Frontal cortex (tissue), 4 donors: ENCODE data around the gene FBXW8. TPM values are rescaled to one million over a fixed set of nuclear protein-coding genes. Genes with fewer than 3 reads are reported as not detected.
A peak's percentile ranks its signal among the peaks of the same experiment; 100 is the strongest.

Experiments
- DNase-seq, 2 donors: peaks; one replicate each; pipeline ENCODE4 v3.0.0; 2012; ENCODE audit warnings: low spot score in 2 of 2
- FAIRE-seq: peaks from 2 replicates; lab custom pipeline; 2012; peaks lifted over from hg19 to GRCh38; lab: Jason Lieb, UNC
- total RNA-seq: library from RNA; depleted of rRNA; stranded (reverse); fragments of >200 nt; gene quantifications from one replicate; pipeline ENCODE4 v1.2.3, GENCODE V29; 2014
- donor health status: control.
- donor health status: control.
- donor health status: control.

FBXW8 gene
- 7.7 TPM for total RNA-seq

GRCh38 chr12:116910645-116911451 is at the start of gene FBXW8:
Gene FBXW8 (plus strand): TSS chr12:116910950. CDS start chr12:116911038, 88 bp downstream.
- peak; percentile 69 to 81 for DNase-seq
- no peak for FAIRE-seq

- DNase-seq (peak in 1 of 2 donors; percentile 49), FAIRE-seq (no peak)
These were observed 49.4 kb upstream of the FBXW8 start for GRCh38 chr12:116861320-116861719.

- DNase-seq = no peak
- no peak for FAIRE-seq
These were observed 48.6 kb upstream of the FBXW8 start for GRCh38 chr12:116862167-116862566.

GRCh38 chr12:116863275-116863767 is 47.4 kb upstream of the FBXW8 start:
- no peak for DNase-seq
- no peak for FAIRE-seq

GRCh38 chr12:116864371-116865160 is 46.2 kb upstream of the FBXW8 start:
- DNase-seq = no peak
- FAIRE-seq = no peak

- DNase-seq (no peak), FAIRE-seq (no peak)
These were observed 43.2 kb upstream of the FBXW8 start for GRCh38 chr12:116867523-116867922.

- no peak for DNase-seq
- no peak for FAIRE-seq
These were observed 40.4 kb upstream of the FBXW8 start for GRCh38 chr12:116870306-116870705.

- DNase-seq = no peak
- no peak for FAIRE-seq
These were observed 36.3 kb upstream of the FBXW8 start for GRCh38 chr12:116874324-116874995.

GRCh38 chr12:116876151-116876869 is 34.4 kb upstream of the FBXW8 start:
- FAIRE-seq (no peak), DNase-seq (no peak)

GRCh38 chr12:116878567-116879508 is 31.9 kb upstream of the FBXW8 start:
- DNase-seq (no peak), FAIRE-seq (no peak)

- no peak for FAIRE-seq
- peak in 1 of 2 donors; percentile 41 for DNase-seq
These were observed 31.1 kb upstream of the FBXW8 start for GRCh38 chr12:116879509-116880212.

GRCh38 chr12:116880213-116880816 is 30.4 kb upstream of the FBXW8 start:
- FAIRE-seq (no peak), DNase-seq (no peak)

GRCh38 chr12:116880817-116881324 is 29.9 kb upstream of the FBXW8 start:
- no peak for FAIRE-seq
- DNase-seq = peak; percentile 63 to 65

- DNase-seq = no peak
- no peak for FAIRE-seq
These were observed 29.3 kb upstream of the FBXW8 start, which contains the start of gene HRK for GRCh38 chr12:116881325-116881876. Gene HRK (minus strand): TSS chr12:116881441. CDS start chr12:116881307, 134 bp downstream.

GRCh38 chr12:116881877-116882507 is 28.8 kb upstream of the FBXW8 start:
- FAIRE-seq (no peak), DNase-seq (no peak)

GRCh38 chr12:116882742-116883141 is 28.0 kb upstream of the FBXW8 start:
- FAIRE-seq = no peak
- peak; percentile 52 to 61 for DNase-seq
